Astrocyte of the spinal cord (primary cell): ENCODE results near the gene PTPRC.

Experiments
- DNase-seq: peaks from one replicate; pipeline ENCODE4 v3.0.0; 2011; ENCODE audit warnings: low read depth, low spot score
- H3K4me3 ChIP-seq: 2 replicates; pipeline ENCODE4 v1.5.1; 2011; ENCODE audit warnings: low read depth, mild to moderate bottlenecking, low read length, moderate library complexity
- in situ Hi-C: cut with HindIII; loops from 2 replicates; pipeline ENCODE4 v1.10.0; 2017; ENCODE audit warnings: low sequenced_read_pairs
- TF ChIP-seq, protein P1 (sequence below): IDR thresholded peaks from 2 replicates; pipeline ENCODE4 v1.5.1; 2012; ENCODE audit warnings: low read depth, mild to moderate bottlenecking, low read length, inconsistent platforms

PTPRC gene

DNA sequence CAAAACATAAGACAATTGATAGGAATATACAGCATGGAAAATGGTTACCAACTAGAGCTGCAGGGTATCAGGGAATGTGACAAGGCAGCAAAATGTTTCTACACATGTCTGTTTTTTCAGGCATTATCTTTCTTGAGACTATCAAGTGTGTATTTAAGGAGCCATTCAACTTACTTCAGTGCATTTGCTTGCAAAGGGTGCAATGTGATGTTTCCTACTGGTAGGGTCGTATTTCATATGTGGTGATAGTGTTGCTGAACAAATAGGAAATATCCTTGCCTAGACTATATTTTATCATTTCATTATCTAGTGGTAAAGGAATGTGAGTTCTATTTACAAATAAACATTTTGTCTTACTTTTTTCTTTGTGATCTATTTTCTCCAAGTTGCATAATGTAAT lies 42.4 kb downstream of the PTPRC start:
- in situ Hi-C loops, result no loop called here
- H3K4me3 ChIP-seq, result no peak overlapping the region
- DNase-seq, result peak; percentile 65
- TF ChIP-seq, protein P1, sequence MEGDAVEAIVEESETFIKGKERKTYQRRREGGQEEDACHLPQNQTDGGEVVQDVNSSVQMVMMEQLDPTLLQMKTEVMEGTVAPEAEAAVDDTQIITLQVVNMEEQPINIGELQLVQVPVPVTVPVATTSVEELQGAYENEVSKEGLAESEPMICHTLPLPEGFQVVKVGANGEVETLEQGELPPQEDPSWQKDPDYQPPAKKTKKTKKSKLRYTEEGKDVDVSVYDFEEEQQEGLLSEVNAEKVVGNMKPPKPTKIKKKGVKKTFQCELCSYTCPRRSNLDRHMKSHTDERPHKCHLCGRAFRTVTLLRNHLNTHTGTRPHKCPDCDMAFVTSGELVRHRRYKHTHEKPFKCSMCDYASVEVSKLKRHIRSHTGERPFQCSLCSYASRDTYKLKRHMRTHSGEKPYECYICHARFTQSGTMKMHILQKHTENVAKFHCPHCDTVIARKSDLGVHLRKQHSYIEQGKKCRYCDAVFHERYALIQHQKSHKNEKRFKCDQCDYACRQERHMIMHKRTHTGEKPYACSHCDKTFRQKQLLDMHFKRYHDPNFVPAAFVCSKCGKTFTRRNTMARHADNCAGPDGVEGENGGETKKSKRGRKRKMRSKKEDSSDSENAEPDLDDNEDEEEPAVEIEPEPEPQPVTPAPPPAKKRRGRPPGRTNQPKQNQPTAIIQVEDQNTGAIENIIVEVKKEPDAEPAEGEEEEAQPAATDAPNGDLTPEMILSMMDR, result no peak

DNA sequence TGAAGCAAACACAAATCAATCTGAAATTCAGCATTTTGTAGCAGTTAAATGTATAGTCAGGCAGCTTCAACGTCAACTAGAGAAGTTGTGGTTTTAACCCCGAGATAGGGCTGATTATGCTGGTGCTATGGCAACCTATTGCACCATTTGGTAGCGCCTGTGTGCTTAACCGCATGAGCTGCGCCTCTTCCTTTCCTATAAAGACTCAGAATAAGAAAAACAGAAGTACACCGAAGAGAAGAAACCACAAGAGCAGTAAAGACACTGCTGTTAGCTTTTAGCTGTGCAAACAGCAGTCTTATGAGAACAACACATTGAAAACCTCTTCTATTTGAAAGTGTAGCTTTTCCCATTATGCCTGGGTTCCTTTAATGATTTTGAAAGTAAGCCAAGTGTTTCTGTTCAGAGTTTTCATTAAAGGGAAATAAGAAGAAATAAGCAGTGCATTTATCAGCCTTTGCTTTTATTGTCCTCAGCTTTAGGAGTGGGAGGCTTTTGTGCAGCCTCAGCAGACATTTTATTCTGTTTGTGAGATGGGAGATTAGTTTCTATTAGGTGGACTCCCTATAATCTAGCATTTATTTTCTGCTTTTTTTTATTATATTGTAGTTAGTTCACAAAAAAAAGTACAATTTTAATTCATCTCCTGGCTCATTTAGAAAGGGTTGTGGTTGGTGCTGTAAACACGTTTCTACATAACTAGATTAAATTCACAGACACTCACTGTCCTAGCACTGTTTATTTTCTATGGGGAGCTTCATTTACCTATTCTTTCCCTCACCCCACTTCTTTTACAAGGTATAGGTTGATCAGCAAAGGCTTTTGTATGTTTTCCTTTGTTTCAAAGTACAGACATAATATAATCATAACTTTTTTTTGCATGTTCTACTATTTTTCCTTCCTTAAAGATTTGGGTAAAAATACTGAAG lies 43.3 kb downstream of the PTPRC start:
- in situ Hi-C loops, result no loop called here
- peak; percentile 98 for DNase-seq
- TF ChIP-seq, protein P1, result no peak
- no peak overlapping the region for H3K4me3 ChIP-seq

DNA sequence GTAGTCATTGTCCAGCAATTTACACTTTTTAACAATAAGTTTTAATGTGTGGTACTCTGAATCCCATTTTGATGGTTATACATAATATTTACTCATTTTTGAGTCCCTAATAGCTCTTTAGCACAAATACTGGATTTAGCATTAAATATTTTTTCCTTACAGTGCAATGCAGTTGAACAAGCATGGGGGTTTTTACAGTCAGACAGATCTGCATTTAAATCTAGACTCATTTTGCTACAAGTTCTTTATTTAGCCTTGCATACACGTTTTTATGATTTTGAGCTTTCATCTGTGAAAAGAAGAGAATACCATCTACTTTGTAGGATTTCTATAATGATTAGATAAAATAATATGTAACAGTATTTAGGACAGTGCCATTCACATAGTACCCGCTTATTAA lies 44.0 kb downstream of the PTPRC start:
- no peak overlapping the region for H3K4me3 ChIP-seq
- in situ Hi-C loops, result no loop called here

DNA sequence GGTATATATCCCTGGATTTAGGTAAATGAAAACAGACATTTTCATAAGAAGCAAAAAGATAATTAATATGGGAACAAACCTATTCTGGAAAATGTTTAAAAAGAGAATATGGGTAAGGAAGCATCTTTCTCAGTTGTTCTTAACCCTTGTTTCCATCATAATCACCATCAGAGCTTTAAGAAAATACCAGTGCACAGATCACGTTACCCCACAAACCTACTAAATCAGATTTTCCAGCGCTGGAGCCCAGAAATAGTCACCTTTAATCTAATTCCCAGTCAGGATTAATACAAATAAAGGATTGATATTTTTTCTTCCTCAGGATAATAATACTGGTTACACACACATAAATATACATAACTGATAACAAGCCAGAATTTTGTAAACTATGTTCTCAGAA lies 44.6 kb downstream of the PTPRC start:
- in situ Hi-C loops, result no loop called here
- TF ChIP-seq, protein P1, result no peak
- DNase-seq, result no peak

More for the DNA sequence above, 44.0 kb downstream of the PTPRC start:
- TF ChIP-seq, protein P1, result no peak
- DNase-seq, result no peak

DNA sequence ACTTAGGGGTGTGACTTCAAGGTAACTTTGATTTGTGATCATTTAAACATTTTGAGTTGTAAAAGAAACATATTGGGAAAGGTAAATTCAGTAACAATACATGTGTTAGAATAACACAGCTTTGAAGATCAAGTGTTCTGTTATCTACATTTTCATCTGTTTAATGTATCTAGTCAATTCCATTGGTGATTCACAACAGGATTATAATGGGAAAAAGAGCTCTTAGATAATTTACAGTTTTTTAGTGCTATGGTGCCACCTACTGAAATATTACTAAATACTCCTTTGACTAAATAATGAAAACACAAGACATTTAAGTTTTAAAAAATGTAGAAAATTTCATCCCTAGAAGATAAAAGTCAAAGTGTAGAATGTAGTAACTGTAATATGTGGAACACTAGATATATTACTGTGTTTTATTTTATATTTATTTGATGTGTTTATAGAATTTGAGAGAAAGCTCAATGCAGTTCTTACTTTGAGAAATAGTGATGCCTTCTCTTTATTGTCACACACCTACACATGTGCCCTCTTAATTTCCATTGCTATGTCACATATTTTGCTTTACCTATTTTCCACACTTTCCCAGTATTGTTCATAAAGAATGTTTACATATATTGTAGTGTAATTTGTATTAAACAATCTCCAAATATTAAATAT lies 47.4 kb downstream of the PTPRC start:
- TF ChIP-seq, protein P1, result peak; percentile 20
- H3K4me3 ChIP-seq, result no peak overlapping the region
- in situ Hi-C loops, result no loop called here
- DNase-seq, result peak; percentile 74

More for the DNA sequence above, 44.6 kb downstream of the PTPRC start:
- no peak overlapping the region for H3K4me3 ChIP-seq

DNA sequence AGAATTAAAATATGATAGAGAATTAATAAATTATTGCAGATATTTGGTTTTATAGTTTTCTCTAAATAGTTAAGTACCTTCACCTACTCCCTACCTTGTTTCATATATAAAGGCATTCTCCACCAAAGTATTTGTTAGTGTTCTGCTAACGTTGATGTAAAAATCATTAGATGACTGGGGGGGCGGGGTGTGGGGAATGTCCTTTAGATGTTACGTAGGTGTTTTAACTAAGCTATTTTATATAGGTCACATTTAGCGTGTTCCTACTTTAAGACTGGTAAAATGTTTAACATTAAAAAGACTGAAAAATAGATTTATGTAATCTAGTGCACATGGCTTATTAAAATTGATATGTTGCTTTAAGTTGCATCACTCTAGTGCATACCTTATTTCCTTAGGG lies 48.6 kb downstream of the PTPRC start:
- in situ Hi-C loops, result no loop called here
- H3K4me3 ChIP-seq, result no peak overlapping the region
- TF ChIP-seq, protein P1, result no peak
- no peak for DNase-seq
